DOHH2 (cell line): ENCODE data around the gene TERB1.

Source experiments
- EZH2phosphoT487 ChIP-seq: fragments of 200-600 bp; sonication (generic); IDR thresholded peaks from 2 replicates; pipeline ENCODE4 v1.6.1; 2017; ENCODE audit warnings: borderline replicate concordance, mild to moderate bottlenecking, antibody characterized with exemption, low read length, moderate library complexity, mixed read lengths
- TF ChIP-seq, protein P1 (sequence below): fragments of 200-600 bp; sonication (generic); IDR thresholded peaks from one replicate; pipeline ENCODE4 v1.5.1; 2014; ENCODE audit warnings: antibody characterized with exemption, mild to moderate bottlenecking, low read depth, low read length; ENCODE audit not compliant: poor library complexity, severe bottlenecking

DNA sequence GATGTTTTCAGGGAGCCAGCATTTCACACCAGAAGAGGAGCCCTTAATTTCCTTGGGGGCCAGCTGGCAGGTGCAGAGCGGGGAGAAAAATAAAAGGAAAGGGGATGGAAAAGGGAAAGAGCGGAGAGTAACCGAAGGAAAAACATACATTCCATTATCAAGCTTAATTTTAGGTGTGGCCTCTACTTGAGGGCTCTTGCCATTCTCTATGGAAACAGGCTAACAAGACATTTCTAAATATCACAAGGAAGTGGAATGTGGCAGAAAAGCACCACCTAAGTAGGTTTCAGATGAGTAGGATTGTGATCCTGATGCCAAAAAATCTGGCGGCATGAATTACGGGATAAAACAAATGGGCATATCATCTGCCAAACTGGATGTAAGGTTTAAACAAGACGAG, 49.0 kb downstream of the TERB1 start:
- TF ChIP-seq, protein P1, sequence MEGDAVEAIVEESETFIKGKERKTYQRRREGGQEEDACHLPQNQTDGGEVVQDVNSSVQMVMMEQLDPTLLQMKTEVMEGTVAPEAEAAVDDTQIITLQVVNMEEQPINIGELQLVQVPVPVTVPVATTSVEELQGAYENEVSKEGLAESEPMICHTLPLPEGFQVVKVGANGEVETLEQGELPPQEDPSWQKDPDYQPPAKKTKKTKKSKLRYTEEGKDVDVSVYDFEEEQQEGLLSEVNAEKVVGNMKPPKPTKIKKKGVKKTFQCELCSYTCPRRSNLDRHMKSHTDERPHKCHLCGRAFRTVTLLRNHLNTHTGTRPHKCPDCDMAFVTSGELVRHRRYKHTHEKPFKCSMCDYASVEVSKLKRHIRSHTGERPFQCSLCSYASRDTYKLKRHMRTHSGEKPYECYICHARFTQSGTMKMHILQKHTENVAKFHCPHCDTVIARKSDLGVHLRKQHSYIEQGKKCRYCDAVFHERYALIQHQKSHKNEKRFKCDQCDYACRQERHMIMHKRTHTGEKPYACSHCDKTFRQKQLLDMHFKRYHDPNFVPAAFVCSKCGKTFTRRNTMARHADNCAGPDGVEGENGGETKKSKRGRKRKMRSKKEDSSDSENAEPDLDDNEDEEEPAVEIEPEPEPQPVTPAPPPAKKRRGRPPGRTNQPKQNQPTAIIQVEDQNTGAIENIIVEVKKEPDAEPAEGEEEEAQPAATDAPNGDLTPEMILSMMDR = no peak
- no peak for TF ChIP-seq EZH2phosphoT487
